SK-N-MC (cell line): ENCODE data around the gene GSTM1.

Source experiments
- EZH2 ChIP-seq: fragments of 200-600 bp; sonication (generic); IDR thresholded peaks from one replicate; pipeline ENCODE4 v1.6.1; 2017; ENCODE audit warnings: antibody characterized with exemption
- POLR2AphosphoS5 ChIP-seq: IDR thresholded peaks from 2 replicates; pipeline ENCODE4 v1.6.1; 2012; ENCODE audit warnings: mild to moderate bottlenecking, low read depth, low read length, borderline replicate concordance

- TF ChIP-seq POLR2AphosphoS5 (no peak), EZH2 (no peak)
These were observed 47.2 kb upstream of the GSTM1 start for GRCh38 chr1:109640285-109640865.
